ENCODE data around the gene BCAS4.
"Not testable (repeated sequence)": the region's sequence is repeated elsewhere in the genome, so short reads cannot be mapped to it uniquely, and the experiment has no call there.

Gene BCAS4

GRCh38 chr20:50799176-50799889 lies 4.5 kb downstream of the BCAS4 start:
- no peak for DNase-seq (ENCODE audit: low read depth in 3 of 3)

- no peak for DNase-seq (ENCODE audit: low read depth in 3 of 3)
Observed at GRCh38 chr20:50799890-50800550, 5.2 kb downstream of the BCAS4 start.

GRCh38 chr20:50800986-50801746 lies 6.3 kb downstream of the BCAS4 start:
- not testable (repeated sequence) for DNase-seq (ENCODE audit: low read depth in 3 of 3)

- no peak for DNase-seq (ENCODE audit: low read depth in 3 of 3)
Observed at GRCh38 chr20:50801747-50802125, 6.9 kb downstream of the BCAS4 start.

- DNase-seq (ENCODE audit: low read depth in 3 of 3) = no peak
Observed at GRCh38 chr20:50802289-50802688, 7.4 kb downstream of the BCAS4 start.

- DNase-seq (ENCODE audit: low read depth in 3 of 3) = no peak
Observed at GRCh38 chr20:50804437-50805348, 9.8 kb downstream of the BCAS4 start.

GRCh38 chr20:50805349-50805684 lies 10.5 kb downstream of the BCAS4 start:
- DNase-seq (ENCODE audit: low read depth in 3 of 3) = no peak

- DNase-seq (ENCODE audit: low read depth in 3 of 3) = no peak
Observed at GRCh38 chr20:50806126-50806768, 11.4 kb downstream of the BCAS4 start.

- DNase-seq (ENCODE audit: low read depth in 3 of 3) = no peak
Observed at GRCh38 chr20:50810063-50810462, 15.2 kb downstream of the BCAS4 start.

GRCh38 chr20:50810842-50811241 lies 16.0 kb downstream of the BCAS4 start:
- DNase-seq (ENCODE audit: low read depth in 3 of 3) = no peak

GRCh38 chr20:50813101-50813643 lies 18.3 kb downstream of the BCAS4 start:
- DNase-seq (ENCODE audit: low read depth in 3 of 3) = no peak

GRCh38 chr20:50813801-50814200 lies 18.9 kb downstream of the BCAS4 start:
- DNase-seq (ENCODE audit: low read depth in 3 of 3) = no peak

- no peak for DNase-seq (ENCODE audit: low read depth in 3 of 3)
Observed at GRCh38 chr20:50814438-50815161, 19.7 kb downstream of the BCAS4 start.

- no peak for DNase-seq (ENCODE audit: low read depth in 3 of 3)
Observed at GRCh38 chr20:50815162-50815989, 20.5 kb downstream of the BCAS4 start.

- no peak for DNase-seq (ENCODE audit: low read depth in 3 of 3)
Observed at GRCh38 chr20:50817776-50818172, 22.9 kb downstream of the BCAS4 start.

GRCh38 chr20:50819349-50819748 lies 24.5 kb downstream of the BCAS4 start:
- no peak for DNase-seq (ENCODE audit: low read depth in 3 of 3)

- no peak for DNase-seq (ENCODE audit: low read depth in 3 of 3)
Observed at GRCh38 chr20:50820515-50821256, 25.8 kb downstream of the BCAS4 start.

GRCh38 chr20:50821257-50821921 lies 26.5 kb downstream of the BCAS4 start:
- no peak for DNase-seq (ENCODE audit: low read depth in 3 of 3)

Measured in stimulated activated CD4-positive, alpha-beta T cell treated with anti-CD3 and anti-CD28 coated beads, TNF-alpha, amount 100 ng/mL, for 4 hours (primary cell).